Ovary (tissue), 3 donors: Measurements from ENCODE around the gene KCNK7.

Experiments used
- CTCF ChIP-seq, 3 donors: fragments of 450-650 bp in 2 of 3; fragments of 200-600 bp in 1 of 3; IDR thresholded peaks; one replicate each; pipeline versions ENCODE4 v1.5.1 to v1.8.0; 2016 to 2022; ENCODE audit warnings: antibody characterized with exemption in 3 of 3, mild to moderate bottlenecking in 1 of 3
- EP300 ChIP-seq: sonication (generic); formaldehyde crosslinking; IDR thresholded peaks from one replicate; pipeline ENCODE4 v1.6.1; 2017; ENCODE audit warnings: antibody characterized with exemption
- POLR2A ChIP-seq: fragments of 450-650 bp; IDR thresholded peaks from one replicate; pipeline ENCODE4 v1.6.1; 2017; ENCODE audit warnings: antibody characterized with exemption, mild to moderate bottlenecking, moderate library complexity
- donor health status: DM: no; HTN: no; CAD: no.

GRCh38 chr11:65574811-65575567 lies 20.6 kb downstream of the KCNK7 start:
- TF ChIP-seq CTCF (IDR thresholded peaks at IDR 0.05): no peak
- TF ChIP-seq POLR2A: no peak
- TF ChIP-seq EP300: no peak
